Parathyroid adenoma (tissue), 2 donors: Measurements from ENCODE around the gene PCDHA5.

Experiments used
- H2AFZ ChIP-seq: fragments of 300-600 bp; sonication (generic); one replicate; pipeline ENCODE4 v1.7.0; 2017; ENCODE audit warnings: antibody characterized with exemption, mild to moderate bottlenecking
- H3K27ac ChIP-seq: fragments of 300-600 bp; sonication (generic); one replicate; pipeline ENCODE4 v1.7.0; 2017
- H3K27me3 ChIP-seq: fragments of 300-600 bp; sonication (generic); one replicate; pipeline ENCODE4 v1.7.0; 2017; ENCODE audit warnings: low read length; ENCODE audit not compliant: control insufficient read depth, insufficient read depth
- H3K36me3 ChIP-seq: fragments of 300-600 bp; sonication (generic); one replicate; pipeline ENCODE4 v1.7.0; 2017; ENCODE audit warnings: low read length; ENCODE audit not compliant: control insufficient read depth, insufficient read depth
- H3K4me1 ChIP-seq: fragments of 300-600 bp; sonication (generic); one replicate; pipeline ENCODE4 v1.7.0; 2017; ENCODE audit warnings: control low read depth
- H3K4me2 ChIP-seq: fragments of 300-600 bp; sonication (generic); one replicate; pipeline ENCODE4 v1.7.0; 2017; ENCODE audit warnings: low read length
- H3K4me3 ChIP-seq: fragments of 300-600 bp; sonication (generic); one replicate; pipeline ENCODE4 v1.7.0; 2017; ENCODE audit warnings: low read depth, low read length
- H3K79me2 ChIP-seq: fragments of 300-600 bp; sonication (generic); one replicate; pipeline ENCODE4 v1.7.0; 2017; ENCODE audit warnings: control low read depth
- H3K9ac ChIP-seq: fragments of 300-600 bp; sonication (generic); one replicate; pipeline ENCODE4 v1.7.0; 2017; ENCODE audit warnings: mild to moderate bottlenecking
- H3K9me3 ChIP-seq: fragments of 300-600 bp; sonication (generic); one replicate; pipeline ENCODE4 v1.7.0; 2017; ENCODE audit warnings: low read length; ENCODE audit not compliant: control insufficient read depth
- TF ChIP-seq, protein P1 (sequence below): fragments of 300-600 bp; sonication (generic); IDR thresholded peaks from one replicate; pipeline ENCODE4 v1.7.0; 2017; ENCODE audit warnings: antibody characterized with exemption, mild to moderate bottlenecking
- donor health status: primary hyperparathyroidism.

The PCDHA5 gene

DNA sequence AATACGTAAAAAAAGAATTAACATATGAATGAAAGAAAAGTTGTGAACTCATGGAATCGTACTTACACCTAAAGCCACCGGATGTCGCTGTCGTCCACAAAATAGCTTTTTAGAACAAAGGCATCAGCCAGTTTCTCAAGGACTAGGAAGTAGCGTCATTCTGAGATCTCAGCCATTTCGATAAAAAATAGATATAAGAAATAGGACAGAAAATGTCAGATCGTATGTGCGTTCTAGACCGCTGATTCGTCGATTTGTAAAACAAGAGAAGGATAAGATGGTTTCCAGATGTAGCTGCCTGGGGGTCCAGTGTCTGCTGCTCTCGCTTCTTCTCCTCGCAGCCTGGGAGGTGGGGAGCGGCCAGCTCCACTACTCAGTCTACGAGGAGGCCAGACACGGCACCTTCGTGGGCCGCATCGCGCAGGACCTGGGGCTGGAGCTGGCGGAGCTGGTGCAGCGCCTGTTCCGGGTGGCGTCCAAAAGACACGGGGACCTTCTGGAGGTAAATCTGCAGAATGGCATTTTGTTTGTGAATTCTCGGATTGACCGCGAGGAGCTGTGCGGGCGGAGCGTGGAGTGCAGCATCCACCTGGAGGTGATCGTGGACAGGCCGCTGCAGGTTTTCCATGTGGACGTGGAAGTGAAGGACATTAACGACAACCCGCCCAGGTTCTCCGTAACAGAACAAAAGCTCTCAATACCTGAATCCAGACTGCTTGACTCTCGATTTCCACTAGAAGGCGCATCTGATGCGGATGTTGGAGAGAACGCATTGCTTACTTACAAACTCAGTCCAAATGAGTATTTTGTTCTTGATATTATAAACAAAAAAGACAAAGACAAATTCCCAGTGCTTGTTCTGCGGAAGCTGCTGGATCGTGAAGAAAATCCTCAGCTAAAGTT lies 34.6 kb downstream of the PCDHA5 start, which contains the start of gene PCDHA10:
Gene PCDHA10 (plus strand): TSS at position 126 of the 903 bp plus-strand sequence. CDS start 152 bp downstream, at position 278.
- TF ChIP-seq, protein P1, sequence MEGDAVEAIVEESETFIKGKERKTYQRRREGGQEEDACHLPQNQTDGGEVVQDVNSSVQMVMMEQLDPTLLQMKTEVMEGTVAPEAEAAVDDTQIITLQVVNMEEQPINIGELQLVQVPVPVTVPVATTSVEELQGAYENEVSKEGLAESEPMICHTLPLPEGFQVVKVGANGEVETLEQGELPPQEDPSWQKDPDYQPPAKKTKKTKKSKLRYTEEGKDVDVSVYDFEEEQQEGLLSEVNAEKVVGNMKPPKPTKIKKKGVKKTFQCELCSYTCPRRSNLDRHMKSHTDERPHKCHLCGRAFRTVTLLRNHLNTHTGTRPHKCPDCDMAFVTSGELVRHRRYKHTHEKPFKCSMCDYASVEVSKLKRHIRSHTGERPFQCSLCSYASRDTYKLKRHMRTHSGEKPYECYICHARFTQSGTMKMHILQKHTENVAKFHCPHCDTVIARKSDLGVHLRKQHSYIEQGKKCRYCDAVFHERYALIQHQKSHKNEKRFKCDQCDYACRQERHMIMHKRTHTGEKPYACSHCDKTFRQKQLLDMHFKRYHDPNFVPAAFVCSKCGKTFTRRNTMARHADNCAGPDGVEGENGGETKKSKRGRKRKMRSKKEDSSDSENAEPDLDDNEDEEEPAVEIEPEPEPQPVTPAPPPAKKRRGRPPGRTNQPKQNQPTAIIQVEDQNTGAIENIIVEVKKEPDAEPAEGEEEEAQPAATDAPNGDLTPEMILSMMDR = peak; percentile 52
- H3K9ac ChIP-seq = peak within 1 kb of the TSS; percentile 23
- no peaks in the 10 kb centered on the region for H3K27me3 ChIP-seq

DNA sequence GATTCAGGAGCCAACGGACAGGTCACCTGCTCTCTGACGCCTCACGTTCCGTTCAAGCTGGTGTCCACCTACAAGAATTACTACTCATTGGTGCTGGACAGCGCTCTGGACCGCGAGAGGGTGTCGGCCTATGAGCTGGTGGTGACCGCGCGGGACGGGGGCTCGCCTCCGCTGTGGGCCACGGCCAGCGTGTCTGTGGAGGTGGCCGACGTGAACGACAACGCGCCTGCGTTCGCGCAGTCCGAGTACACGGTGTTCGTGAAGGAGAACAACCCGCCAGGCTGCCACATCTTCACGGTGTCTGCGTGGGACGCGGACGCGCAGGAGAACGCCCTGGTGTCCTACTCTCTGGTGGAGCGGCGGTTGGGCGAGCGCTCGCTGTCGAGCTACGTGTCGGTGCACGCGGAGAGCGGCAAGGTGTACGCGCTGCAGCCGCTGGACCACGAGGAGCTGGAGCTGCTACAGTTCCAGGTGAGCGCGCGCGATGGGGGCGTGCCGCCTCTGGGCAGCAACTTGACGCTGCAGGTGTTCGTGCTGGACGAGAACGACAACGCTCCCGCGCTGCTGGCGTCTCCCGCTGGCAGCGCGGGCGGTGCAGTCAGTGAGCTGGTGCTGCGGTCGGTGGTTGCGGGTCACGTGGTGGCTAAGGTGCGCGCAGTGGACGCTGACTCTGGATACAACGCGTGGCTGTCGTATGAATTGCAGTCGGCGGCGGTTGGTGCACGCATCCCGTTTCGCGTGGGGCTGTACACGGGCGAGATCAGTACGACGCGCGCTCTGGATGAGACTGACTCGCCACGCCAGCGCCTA lies 36.0 kb downstream of the PCDHA5 start:
- Histone ChIP-seq H3K27me3 (no peaks in the 10 kb centered on the region), H3K9ac (no peak overlapping the region), H3K4me3 (peak overlapping the region; percentile 51), H3K4me2 (peak overlapping the region; percentile 65), H2AFZ (no peak overlapping the region), H3K9me3 (no peaks in the 10 kb centered on the region), H3K36me3 (no peaks in the 10 kb centered on the region), H3K4me1 (no peaks in the 10 kb centered on the region), H3K27ac (peak overlapping the region; percentile 96), H3K79me2 (peaks cover 3% of the 10 kb centered on the region)
- TF ChIP-seq, protein P1 = no peak

More for the DNA sequence above, 34.6 kb downstream of the PCDHA5 start, which contains the start of gene PCDHA10:
- Histone ChIP-seq H3K79me2 (peaks cover 3% of the 10 kb centered on the region), H3K4me2 (peak within 1 kb of the TSS; percentile 65), H3K4me1 (no peaks in the 10 kb centered on the region), H3K9me3 (no peaks in the 10 kb centered on the region), H2AFZ (peak within 1 kb of the TSS; percentile 72), H3K27ac (peak within 1 kb of the TSS; percentile 96), H3K4me3 (peak within 1 kb of the TSS; percentile 51), H3K36me3 (no peaks in the 10 kb centered on the region)

DNA sequence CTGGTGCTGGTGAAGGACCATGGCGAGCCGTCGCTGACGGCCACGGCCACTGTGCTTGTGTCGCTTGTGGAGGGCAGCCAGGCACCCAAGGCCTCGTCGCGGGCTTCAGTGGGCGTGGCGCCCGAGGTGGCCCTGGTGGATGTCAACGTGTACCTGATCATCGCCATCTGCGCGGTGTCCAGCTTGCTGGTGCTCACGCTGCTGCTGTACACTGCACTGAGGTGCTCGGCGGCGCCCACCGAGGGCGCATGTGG lies 36.5 kb downstream of the PCDHA5 start:
- Histone ChIP-seq H3K79me2 (peaks cover 3% of the 10 kb centered on the region), H3K27ac (no peak overlapping the region), H3K27me3 (no peaks in the 10 kb centered on the region), H3K4me3 (no peak overlapping the region), H3K4me2 (no peak overlapping the region), H2AFZ (no peak overlapping the region), H3K9ac (no peak overlapping the region), H3K9me3 (no peaks in the 10 kb centered on the region), H3K36me3 (no peaks in the 10 kb centered on the region), H3K4me1 (no peaks in the 10 kb centered on the region)
- TF ChIP-seq, protein P1 = no peak

DNA sequence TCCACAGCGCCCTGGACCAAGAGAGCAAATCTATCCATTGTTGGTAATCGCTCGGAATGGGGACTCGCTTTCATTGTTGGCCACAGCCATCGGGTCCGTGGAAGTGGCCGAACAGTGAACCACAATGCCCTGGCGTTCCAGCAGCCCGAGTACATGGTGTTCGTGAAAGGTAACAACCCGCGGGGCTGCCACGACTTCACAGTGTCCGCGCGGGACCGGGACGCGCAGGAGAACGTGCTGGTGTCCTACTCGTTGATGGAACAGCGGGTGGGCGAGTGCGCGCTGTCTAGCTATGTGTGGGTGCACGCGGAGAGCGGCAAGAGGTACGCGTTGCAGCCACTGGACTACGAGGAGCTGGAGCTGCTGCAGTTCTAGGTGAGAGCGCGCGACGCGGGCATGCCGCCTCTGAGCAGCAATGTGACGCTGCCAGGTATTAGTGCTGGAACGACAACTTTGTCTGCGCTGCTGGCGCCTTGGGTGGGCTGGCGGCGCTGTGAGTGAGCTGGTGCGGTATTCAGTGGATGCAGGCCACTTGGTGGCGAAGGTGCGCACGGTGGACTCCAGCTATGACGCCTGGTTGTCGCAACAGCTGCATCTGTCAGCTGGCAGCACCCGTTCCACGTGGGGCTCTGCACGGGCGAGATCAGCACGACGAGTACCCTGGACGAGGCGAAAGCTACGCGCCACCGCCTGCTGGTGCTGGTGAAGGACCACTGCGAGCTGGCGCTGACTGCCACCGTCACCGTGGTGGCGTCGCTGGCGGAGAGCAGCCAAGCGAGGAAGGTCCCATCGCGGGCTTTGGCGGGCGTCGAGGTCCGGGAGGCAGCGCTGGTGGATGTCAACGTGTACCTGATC lies 41.3 kb downstream of the PCDHA5 start:
- TF ChIP-seq, protein P1 = no peak

More for the DNA sequence above, 41.3 kb downstream of the PCDHA5 start:
- Histone ChIP-seq H2AFZ (no peak overlapping the region), H3K9ac (no peak overlapping the region), H3K4me2 (no peak overlapping the region), H3K79me2 (peaks cover 3% of the 10 kb centered on the region), H3K4me1 (no peaks in the 10 kb centered on the region), H3K27ac (no peak overlapping the region), H3K36me3 (no peaks in the 10 kb centered on the region), H3K9me3 (no peaks in the 10 kb centered on the region), H3K4me3 (no peak overlapping the region), H3K27me3 (no peaks in the 10 kb centered on the region)
